Activated CD4-positive, CD25-positive, alpha-beta regulatory T cell treated with anti-CD3 and anti-CD28 coated beads, Interleukin-2, amount 50 U/mL, for 72 hours (primary cell): ENCODE measurements around the gene TBC1D22A.

Experiments
- DNase-seq: peaks from one replicate; pipeline ENCODE4 v3.0.0; 2021

TBC1D22A gene

DNA sequence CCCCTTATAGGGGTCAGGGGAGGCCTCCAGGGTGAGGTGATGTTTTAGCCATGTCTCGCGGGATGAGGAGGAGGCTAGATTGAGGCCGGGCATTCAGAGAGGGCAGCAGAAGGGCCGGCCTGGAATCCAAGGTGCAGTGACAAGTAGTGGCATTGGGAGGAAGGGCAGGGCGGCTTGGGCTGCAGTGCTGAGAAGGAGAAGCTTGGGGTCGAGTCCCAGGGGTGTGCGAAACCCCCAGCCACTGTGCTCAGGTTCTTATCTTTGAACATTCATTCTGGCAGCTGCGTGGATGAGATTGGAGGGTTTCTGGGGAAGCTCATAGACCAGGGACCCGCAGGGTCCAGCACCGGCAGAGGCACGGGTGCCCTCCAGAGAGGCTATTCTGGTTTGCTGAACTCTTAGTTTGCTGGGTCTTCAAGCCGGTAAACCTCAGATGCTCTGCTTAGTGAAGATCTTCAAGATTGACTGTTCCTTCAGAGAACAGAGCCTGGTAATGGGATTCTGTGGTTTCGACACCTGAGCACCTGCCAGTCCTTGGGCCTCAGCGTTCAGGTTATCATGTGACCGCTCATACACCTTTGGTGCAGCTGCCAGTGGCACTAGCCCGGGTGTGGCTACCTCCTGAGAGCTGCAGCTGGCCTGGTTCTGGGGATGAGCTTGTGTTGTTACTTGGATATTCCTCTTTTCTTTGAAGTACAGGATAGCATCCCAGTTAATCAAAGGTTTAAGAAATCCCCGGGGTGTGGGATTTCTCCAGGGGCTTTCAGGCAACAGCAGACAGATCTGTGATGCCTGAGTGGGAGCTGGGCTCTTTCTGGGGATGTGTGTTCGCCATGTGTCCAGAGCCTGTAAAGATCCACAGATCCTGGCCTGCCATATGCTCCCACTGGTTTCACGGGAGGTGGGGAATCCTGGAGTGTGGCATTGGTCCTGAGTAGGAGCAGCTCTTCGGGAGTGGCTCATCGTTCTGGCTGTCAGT, 152.8 kb downstream of the TBC1D22A start:
- DNase-seq = no peak

DNA sequence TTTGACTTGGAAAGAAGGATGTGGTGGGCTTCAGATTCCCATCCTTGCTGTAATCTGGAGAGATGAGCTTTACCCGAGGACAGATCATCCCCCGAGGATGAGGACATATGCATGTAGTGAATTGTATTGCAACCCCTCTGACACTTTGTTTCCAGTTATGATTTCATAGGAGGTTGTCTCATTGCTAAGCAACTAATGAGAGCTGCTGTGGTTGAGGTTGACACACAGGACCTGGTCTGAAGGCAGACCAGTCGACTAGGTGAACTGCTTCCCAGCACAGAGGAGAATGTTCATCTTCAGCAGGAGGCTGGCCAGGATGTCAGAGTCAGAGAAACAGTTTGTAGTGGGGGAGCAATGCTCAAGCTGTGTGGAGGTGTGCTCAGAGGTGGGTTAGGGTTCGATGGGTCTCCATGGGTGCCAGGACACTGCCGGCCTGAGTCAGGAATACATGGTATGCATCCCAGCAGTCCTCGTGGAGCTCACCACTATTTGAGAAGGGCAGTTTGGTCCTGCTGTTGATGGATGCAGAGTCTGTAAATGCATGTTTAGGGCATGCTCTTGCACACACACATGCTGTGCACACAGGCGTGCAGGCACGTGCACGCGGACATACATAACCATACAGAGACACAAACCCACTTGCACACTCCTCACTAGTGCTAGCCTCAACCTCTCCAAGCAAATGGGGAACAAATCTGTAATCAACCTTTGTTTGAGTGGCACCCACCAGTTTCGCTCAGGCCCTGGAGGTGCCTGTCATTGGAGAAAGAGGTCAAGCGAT, 153.7 kb downstream of the TBC1D22A start:
- no peak for DNase-seq

DNA sequence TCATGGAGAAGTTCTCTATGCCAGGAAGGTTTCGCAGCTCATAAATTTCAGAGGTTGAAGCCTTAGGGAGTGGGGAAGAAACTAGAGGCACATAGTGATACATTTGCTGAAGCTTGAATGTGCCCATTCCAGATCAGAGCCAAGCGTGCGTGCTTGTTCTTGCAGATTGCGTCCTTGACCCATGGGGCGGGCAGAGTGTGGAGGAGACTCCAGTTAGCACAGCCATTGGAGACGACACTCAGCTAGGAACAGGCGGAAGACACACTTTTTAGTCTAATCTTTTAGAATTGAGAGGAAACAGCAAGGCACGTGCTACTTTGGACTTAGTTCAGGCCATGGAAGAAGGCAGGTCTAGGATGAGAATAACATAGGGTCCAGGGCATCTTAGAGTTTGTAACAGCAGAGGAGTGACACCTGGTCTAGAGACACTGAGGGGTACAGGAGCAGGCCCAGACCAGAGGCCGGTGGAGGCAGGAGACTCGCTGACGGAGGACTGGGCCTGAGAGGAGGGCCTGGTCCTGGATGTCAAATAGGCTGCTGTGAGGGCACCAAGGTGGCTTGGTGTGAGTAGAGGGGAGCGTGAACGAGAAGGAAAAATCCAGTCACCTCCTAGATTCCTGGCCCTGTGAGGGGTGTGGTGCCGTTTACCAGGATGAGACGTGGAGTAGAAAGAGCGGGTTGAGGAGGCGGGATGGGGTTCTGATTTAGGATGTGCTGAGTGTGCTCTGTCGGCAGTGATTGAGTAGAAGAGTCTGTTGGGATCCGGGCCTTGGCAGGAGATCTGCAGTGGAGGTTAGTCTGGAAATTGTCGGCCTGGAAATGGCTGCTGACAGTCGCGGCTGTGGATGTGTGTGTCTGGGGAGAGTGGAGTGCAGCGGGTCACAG, 154.7 kb downstream of the TBC1D22A start:
- DNase-seq = no peak

DNA sequence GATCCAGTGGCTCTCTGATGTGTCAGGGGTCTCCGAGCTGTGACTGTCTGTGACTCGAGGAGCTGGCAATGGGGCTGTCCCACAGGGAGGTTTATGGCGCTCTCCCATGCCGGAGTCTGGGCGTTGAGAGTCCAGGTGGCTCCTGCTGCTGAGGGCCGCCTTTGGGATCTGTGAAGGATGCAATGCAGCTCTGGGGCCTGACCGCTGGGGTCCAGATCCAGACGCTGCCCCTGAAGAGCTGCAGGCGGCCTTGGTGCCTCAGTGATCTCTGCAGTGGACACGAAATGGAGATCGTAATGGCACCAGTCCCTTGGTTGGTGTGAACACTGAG, 155.3 kb downstream of the TBC1D22A start:
- DNase-seq = no peak

DNA sequence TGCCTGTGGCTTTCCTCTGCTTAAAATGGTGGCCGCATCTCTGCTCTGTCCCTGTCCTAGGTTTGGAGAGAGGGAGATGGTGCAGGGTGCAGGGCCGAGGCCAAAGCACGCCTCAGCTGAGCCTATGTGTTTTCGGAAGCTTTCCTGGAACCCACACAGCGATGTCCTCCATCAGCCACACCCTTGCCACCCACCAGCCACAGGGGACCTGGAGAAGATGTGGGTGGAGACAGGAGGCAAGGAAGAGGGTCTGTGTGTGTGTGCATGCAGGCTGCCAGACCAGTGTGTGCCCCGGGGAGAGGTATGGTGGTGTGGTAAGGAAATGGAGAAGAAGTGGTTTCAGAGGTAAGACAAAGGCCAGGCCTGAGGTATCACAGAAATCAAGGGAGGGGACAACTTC, 155.7 kb downstream of the TBC1D22A start:
- DNase-seq = no peak

DNA sequence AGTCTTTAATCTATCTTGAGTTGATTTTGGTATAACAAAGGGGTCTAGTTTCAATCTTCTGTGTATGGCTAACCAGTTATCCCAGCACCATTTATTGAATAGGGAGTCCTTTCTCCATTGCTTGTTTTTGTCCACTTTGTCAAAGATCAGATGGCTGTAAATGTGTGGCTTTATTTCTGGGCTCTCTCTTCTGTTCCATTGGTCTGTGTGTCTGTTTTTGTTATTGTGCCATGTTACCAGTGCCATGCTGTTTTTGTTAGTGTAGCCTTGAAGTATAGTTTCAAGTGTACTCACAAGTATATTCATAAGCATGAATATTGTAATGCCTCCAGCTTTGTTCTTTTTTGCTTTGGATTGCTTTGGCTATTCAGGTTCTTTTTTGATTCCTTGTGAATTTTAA, 159.6 kb downstream of the TBC1D22A start:
- no peak for DNase-seq

DNA sequence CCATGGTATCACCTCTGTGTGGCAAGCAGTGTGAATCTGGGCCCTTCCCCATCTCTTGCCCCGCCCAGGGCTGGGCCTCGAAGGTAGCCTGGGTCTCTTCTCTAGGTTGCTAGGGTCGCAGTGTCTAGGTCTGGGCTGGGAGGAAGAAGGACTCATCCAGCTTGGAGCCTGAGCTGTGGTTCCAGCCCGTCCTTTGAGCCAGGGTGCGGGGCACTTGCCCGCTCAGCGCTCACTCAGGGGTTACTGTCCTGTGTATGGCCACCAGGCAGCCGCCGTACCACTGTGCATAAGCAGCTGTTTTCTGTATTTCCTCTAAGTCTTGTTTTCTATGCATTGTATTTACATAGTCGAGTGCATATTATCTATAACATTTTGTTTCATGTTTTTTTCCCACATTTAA, 160.9 kb downstream of the TBC1D22A start:
- no peak for DNase-seq

DNA sequence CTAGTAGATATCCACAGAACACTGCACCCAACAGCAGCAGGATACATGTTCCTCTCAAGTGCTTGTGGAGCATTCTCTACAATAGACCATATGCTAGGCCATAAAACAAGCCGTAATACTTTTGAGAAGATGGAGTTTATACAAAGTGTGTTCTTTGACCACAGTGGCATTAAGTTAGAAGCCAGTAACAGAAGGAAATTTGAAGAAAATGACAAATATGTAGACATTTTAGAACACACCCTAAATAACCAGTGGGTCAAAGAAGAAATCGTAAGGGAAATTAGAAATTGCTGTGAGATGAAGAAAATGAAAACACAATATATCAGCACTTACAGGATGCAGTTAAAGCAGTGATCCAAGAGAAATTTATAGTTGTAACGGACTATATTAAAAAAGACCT, 163.4 kb downstream of the TBC1D22A start:
- DNase-seq = no peak

DNA sequence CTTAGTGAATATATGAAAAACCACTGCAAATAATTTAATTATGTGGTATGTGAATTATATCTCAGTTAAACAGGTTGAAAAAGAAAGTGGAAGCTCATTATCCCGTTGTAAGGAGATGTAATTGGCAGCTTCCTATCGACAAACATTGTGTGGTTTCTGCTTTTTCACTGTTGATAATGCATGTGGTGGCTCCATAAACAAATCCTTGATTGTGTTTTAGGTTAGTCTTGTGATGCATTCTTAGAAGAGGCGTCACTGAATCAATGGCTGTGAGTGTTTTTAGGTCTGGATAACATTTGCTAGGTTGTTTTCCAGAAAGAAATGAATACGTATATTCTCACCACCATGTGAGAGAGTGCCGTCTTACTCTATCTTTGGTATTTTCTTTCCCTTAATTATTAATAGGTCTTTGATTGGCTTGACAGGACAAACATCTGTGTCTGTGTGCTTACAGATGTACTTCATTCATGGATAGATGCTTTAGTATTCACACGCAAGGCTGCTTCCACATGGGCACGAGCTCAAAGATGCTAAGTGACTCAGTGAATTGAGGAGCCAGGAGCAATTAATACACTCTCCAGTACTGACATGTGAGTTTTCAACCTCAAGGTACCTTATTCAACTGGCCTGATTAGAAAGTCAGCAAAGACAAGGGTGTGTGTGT, 166.7 kb downstream of the TBC1D22A start:
- DNase-seq = no peak

DNA sequence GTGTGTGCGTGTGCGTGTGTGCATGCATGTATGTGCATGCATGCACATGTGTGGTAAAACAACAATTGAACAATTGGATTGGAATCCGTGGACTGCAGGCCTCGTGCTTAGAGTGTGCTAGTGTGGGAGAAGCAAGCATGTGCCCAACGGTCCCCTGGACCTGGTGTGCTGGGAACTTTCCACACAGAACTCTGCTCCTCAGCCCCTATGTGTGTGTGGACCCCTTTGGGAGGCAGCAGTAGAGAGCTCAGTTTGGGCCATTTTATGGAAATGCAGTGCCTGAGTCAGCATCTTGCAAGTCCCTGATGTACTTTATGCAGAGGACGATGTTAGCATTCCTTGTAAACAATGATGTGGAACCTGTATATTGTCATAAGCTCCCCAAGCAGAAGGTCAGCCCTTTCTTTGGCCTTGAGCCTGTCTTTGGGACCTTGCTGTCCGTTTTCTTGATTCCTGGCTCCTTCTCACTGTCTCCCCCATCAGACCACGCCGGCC, 167.3 kb downstream of the TBC1D22A start:
- DNase-seq = no peak

DNA sequence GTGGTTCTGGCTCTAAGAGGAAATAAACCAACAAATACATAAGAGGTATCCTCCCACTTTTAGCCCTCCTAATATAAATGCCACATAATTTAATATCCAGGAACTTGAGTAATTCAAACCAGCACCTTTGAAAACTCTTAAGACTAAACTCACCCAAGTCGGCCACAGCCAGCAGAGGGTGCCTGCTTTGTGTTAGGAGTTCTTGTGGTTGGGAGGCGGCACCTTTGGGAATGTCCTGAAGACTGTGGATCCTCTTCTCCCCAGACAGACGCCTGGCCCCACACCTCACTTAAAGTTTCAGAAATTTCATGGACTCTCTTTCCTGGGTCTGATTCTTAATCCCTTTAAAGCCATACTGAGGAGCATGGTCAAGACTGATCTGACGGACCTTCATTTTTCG, 169.0 kb downstream of the TBC1D22A start:
- no peak for DNase-seq

DNA sequence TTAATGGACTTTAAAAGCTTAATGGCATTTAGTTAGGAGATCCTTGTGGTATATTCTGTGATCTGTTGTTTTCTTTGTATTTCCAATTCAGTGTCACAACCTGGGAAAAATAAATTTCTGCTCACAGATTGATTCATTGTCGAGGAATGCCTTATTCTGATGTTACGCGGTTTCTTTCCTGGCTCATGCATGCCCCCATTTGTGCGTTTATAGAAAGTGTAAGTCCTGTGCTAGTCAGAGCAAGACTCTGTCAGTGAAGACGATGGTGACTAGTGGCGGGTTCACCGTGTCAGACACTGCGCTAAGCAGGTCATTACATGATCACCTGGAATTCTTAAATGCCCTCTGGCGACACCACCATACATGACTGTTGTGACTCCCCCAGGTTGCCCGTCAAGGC, 169.4 kb downstream of the TBC1D22A start:
- DNase-seq = no peak

DNA sequence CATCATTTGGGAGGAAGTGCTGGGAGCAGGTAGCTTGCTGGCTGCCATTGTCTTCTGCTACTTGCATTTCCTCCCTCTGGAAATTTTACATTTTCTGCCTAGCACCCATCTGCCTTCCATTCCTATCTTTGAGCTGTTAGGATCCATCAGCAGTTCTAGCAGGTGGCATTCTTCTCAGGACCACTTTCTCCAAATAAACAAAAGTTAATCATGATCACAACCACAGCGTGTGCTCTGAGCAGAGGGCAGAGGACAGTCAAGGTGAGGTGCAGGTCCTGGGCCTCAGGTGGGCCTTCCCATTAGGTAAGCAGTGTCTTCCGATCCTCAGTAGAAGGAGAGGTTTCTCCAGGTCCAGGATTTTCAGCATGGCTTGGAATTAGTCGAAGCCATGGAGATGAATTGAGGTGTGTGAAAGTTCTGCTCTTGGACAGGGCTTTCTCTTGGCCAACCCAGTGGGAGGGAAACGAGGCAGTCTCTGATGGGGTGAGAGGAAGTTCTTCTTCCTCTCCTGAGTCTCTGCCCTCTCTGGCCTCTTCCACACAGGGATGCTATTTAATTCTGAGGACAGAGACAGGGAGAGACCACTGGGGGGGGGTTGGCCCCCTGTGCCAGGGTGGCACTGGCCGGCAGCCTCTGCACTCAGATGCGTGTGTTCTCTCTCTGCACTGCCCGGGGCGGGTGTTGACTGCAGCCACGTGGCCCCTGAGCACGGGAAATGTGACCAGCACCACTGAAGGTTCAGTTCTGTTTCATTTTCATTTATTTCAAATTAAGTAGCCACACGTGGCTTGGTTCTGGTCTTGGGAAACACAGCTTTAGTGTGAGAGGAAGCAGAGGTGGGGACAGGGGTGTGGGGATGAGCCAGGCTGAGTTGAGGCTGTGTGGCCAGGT, 170.8 kb downstream of the TBC1D22A start:
- no peak for DNase-seq

DNA sequence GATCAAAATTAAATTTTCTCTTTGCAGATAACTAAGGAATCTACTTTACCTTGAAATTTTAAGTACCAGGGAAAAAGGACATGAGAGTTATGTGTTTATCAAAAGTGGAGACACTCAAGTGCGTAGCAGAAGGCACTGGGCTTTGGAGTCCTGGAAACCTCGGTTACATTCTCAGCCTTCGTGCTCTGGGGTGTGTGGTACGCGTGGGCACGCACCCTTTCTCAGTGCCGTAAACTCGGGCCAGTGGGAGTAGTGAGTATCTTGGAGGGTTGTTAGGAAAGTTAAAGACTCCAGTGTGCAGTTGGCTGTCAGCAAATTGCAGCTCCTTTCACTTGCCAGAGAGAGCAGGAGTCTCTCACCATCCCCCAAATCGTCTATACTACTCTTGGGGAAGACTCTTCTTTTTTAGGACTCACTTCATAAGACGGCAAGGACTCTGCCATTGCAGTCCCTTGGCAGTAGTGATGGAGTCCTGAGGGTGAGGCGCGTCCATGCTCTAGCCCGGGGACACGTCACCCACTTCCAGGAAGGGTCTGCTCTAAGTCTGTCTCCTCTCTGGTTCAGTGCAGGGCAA, 171.8 kb downstream of the TBC1D22A start:
- DNase-seq = no peak

DNA sequence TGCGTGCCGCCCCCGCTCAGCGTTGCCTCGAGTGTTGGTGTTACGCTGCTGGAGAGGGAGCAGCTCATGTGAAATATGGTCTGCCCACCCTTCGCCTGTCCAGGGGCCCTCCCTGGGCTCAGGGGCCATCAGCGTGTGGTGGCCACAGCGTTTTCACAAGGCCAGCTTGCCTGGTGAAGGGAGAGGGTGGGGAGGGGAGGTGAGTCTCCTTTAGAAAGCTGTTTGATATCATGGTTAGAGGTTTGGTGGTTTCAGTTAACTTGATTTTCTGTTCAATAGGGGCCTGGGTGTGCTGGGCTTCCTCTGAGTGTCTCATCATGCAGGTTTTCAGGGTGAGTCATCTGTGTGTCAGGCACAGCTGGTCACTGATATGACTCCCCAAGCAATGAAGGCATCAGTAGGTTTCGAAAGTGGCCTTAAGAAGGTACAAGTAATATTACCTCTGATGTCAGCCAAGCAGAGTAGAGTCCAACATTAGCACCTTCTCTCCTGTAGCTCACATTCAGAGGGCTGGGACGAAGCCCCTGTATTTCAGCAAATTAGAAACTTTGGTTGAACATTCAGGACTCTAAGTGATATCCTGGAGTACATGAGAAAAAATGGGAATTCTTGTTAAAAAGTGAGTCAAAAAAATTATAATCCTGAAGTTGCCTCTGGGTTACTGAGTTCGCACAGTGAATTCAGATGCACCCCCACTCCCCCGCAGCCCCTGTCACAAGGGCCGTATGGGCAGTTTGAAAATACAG, 172.5 kb downstream of the TBC1D22A start:
- no peak for DNase-seq

DNA sequence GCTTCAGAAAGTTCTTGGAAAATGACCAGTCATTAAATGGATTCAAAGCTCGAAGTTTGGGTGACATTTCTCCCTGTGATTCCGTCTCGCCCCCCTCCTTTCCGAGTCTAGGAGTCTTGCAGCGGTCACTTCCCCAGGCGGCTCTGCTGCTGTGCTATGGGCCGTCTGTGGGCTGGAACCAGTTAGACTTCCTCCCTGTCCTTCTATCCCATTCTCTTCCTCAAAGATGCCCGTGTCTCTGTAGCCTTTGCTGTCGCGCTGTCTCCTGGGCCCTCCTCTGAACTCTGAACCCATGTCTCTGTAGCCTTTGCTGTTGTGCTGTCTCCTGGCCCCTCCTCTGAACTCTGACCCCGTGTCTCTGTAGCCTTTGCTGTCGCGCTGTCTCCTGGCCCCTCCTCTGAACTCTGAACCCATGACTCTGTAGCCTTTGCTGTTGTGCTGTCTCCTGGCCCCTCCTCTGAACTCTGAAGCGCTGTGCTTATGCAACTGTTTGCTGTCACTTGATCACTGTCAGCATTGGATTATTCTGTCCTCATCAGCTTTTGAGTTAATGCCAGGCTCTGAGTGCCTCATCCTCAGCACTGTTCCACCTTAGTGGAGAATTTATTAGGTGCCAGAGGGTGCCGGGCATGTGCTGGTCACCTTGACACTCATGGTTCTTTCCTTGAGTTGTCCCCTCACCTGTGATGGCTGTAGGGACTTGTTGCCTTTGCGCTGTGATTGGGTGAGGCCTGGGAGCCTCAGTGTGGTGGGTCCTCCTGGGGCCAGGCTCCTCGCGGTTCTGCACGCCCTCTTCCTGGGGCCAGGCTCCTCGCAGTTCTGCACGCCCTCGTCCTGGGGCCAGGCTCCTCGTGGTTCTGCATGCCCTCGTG, 173.3 kb downstream of the TBC1D22A start:
- DNase-seq = no peak

DNA sequence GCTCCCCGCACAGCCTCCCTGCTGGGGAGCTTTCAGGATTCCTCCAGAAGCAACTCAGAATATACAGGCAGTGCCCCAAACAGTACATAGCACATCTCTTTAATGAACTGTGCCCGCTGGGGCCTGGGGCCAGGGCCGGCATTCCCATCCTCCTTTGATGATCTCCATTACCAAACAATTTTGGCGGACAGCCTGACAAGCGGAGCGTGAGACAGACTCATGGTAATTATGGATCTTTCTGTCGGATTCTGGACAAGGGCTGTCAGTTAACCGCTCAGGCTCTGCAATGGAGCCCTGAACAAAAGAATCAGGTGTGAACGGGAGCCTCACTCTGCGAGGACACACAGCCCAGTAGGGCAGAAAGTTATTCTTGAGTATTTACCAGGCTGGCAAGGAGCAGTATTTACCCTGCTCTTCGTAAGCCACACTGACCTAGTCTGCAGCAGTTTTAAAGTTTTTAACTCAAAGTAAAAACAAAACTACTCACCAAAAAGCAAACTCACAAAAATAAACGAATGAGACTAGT, 174.0 kb downstream of the TBC1D22A start:
- no peak for DNase-seq

DNA sequence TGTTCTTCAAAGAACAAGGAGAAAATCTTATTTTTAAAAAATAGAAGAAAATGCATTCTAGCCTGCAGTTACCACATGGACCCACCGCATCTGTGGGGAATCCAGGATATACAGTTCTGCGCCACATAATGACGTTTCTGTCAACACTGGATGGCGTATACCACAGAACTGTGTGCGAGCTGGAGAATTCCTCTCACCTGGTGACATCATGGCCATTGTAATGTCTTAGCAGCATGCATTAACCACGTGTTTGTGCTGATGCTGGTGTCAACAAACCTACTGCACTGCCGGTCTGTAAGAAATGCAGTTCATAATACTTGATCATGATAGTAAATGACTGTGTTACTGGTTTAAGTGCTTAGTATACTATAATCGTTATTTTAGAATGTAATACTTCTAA, 174.7 kb downstream of the TBC1D22A start:
- DNase-seq = no peak

DNA sequence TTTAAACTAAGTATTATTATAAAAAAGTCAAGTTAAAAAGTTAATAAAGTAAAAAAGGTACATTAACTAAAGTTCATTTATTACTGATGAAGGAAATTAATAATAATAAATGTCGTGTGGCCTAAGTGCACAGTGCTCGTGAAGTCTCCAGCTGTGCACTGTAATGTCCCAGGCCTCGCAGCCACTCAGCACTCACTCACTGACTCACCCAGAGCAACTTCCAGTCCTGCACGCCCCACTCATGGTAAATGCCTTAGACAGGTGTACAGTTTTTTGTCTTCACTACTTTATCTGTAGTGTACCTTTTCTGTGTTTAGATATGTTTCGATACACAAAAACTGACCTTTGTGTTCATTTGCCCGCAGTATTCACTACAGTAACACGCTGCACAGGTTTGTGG, 175.5 kb downstream of the TBC1D22A start:
- DNase-seq = no peak
